ENCODE data around the gene FBXW4.
A peak's percentile ranks its signal among the peaks of the same experiment; 100 is the strongest.
"Not testable (repeated sequence)": the region's sequence is repeated elsewhere in the genome, so short reads cannot be mapped to it uniquely, and the experiment has no call there.

The FBXW4 gene

GRCh38 chr10:101617824-101618568 is 77.0 kb downstream of the FBXW4 start:
- DNase-seq (ENCODE audit: low read depth in 3 of 3, low spot score in 1 of 3) = no peak

DNA sequence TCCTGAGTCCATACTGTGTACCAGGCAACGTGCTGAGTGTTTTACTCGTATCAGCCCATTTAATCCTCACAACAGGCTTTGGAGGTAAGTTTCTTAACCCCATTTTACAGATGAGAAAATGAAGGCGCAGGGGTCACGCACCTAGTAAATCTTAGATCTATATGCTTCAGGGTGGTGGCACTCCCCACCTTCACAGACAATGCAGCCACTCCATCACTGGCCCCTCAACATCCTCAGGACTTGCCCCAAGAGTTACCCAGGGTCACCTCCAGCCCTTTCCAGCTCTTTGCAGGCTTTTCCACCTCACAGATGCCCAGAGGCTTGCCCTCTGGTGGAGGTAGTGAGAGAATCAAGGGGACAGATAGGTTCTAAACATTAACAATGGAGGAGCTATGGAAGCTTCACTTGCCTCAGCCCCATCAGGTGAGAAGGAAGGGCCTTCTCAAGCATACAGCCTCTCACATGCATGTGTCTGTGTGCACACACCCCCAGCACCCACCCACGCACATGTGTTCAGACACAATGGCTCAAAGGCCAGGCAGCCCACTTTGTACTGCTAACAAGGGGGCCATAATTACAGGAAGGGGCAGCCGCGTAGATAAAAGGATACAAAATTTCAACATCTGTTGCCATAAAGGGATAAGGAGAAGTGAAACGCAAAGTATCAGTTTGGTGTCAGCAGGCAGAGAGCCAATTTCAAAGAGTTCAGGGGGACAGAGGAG is 77.7 kb downstream of the FBXW4 start:
- DNase-seq (ENCODE audit: low read depth in 3 of 3, low spot score in 1 of 3) = no peak

- no peak for DNase-seq (ENCODE audit: low read depth in 3 of 3, low spot score in 1 of 3)
These were observed 78.4 kb downstream of the FBXW4 start for GRCh38 chr10:101616415-101617101.

- DNase-seq (ENCODE audit: low read depth in 3 of 3, low spot score in 1 of 3) = no peak
These were observed 79.3 kb downstream of the FBXW4 start for GRCh38 chr10:101615525-101616116.

DNA sequence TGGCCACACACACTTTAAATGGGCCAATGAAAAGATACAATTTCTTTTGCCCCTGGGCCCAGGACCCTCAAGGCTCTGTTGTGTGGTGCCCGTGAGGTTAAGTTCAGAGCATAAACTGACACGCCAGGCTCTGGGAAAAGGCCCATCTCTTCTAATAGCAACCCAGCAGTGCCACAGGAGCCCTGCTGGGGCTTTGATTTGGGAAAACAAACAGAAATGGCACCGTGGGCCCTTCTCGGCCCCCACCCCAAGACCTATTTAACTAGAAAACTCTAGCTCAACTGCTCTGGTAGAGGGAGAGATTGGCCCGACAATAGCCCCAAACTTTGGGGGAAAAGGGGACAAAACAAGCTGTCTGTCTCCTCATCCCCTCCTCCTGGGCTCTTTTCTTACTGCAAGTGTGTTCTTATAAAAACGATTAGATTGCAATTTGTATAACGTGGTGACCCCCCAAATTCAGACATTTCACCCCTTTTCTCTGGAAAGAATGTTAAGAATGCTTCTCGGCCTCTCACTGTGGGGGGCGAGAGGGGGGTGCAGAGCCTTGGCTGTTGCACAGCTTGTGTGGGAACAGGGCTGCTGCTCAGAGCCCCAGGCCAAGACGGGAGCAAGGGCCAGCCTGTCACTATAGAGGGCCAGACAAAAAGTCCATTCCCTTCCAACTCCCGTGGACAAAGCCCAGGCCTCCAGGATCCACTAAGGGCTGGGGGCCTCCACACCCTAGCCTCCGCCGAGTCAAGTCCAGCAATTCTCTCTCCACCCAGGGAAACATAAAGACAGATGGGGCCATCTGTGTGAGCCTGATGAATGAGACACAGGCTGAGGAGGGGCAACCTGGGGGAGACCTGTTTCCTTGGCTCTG is 80.1 kb downstream of the FBXW4 start:
- no peak for DNase-seq (ENCODE audit: low read depth in 3 of 3, low spot score in 1 of 3)

DNA sequence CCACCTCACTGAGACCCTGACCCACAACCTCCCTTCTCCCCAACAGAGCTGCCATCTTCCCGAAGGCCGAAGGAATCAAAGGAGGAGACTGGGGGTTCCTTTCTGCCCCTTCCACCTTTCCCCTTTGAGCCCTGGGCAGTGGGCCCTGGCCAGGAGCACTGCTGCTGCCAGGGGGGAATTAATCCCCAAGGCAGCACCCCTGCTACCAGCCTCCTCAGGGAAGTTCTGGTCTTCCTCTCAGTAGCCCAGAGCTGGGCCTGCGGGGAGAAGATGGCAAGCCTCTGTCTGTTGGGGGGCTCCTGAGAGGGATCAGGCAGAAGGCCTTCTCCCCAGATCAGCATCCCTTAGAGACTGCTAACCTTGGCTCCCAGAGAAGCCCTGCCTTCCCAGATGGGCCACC is 81.3 kb downstream of the FBXW4 start:
- no peak for DNase-seq (ENCODE audit: low read depth in 3 of 3, low spot score in 1 of 3)

GRCh38 chr10:101612872-101613271 is 82.1 kb downstream of the FBXW4 start:
- DNase-seq (ENCODE audit: low read depth in 3 of 3, low spot score in 1 of 3) = no peak

GRCh38 chr10:101612086-101612485 is 82.9 kb downstream of the FBXW4 start:
- DNase-seq (ENCODE audit: low read depth in 3 of 3, low spot score in 1 of 3) = no peak

DNA sequence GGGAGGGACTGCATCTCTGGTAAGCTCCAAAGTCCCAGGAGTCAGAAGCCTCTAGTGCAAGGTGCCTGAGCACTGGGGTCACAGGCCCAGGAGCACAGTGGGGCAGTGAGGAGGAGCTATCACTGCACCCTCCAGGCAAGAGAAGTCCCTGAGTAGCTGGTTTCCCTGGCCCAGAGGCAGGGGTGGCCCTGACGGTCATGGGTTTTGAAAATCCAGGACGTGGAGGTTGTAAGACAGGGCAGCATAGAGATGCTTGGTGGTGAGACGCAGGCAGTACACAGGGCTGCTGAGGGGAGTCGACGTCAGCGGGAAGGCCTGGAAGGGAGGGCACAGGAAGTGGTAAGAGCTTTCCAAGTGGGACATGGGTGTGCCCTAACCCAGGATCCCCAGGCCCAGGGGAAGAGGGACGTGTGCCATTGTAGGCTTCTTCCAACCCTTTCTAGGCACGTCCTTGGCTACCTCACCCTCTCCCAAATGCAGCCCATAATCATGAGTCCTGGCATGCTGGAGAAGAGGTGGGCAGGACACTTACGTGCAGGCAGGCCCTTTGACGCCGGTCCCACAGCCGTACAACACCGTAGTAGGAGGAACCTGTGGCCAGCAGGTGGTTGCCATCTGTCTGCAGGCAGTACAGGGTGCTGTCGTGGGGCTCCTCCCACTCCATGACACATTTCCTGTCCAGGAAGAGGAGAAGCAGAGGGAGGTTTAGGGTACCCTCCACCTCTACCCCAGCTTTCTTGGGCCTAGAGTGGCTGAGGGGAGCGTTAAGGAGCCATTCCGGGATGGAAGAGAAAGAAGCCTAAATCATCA is 83.7 kb downstream of the FBXW4 start:
- no peak for DNase-seq (ENCODE audit: low read depth in 3 of 3, low spot score in 1 of 3)

GRCh38 chr10:101609481-101609880 is 85.5 kb downstream of the FBXW4 start:
- DNase-seq (ENCODE audit: low read depth in 3 of 3, low spot score in 1 of 3) = no peak

DNA sequence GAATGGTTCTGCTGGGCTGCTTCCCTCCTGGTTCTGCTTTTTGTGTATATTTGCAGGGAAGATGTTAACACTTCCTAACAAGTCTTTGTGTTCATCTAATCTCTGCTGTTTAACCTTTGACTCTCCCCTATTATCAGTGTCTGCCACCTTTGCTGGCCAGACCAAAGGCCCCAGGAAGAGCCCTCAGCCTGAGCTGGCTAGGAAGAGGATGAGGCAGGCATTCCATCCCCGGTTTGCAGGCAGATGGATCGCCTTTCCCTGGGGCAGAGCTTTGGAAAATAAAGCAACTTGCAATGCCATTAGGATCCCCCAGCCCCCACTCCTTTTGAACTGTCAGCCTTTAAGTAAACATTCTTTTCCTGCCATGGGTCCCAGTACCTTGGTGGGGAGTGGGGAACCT is 87.8 kb downstream of the FBXW4 start:
- no peak for DNase-seq (ENCODE audit: low read depth in 3 of 3, low spot score in 1 of 3)

DNA sequence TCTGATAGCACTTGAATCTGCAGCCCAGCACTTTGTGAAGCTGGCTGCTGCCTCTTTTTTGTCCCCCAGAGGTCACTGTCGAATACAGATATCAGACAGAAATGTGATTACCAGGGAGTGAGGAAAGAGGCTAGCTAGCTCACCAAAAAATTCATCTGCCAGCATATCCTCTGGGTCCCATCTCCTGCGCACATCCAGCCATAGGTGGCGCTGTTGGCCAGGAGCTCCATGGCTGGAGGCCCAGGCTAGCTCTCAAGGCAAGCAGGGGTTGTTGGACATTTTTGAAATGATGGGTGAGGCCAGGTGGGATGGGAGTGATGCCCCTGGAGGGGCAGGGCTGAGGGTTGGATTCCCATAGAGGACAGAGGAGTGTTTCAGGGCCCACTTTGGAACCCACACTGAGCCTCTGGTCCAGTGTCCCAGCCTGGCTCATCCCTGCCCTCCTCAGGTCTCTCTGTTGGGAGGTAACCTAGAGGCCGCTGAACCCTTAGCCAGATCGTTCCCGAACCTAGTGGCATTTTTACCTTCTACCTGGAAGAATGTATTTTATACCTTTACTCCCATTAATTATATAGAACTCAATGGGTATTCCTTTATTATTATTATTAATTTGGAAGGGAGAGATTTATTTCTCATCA is 92.1 kb downstream of the FBXW4 start:
- peak in 1 of 3 donors; percentile 53 for DNase-seq (ENCODE audit: low read depth in 3 of 3, low spot score in 1 of 3)

GRCh38 chr10:101601541-101601940 is 93.4 kb downstream of the FBXW4 start:
- no peak for DNase-seq (ENCODE audit: low read depth in 3 of 3, low spot score in 1 of 3)

GRCh38 chr10:101597091-101597900 is 97.7 kb downstream of the FBXW4 start:
- DNase-seq (ENCODE audit: low read depth in 3 of 3, low spot score in 1 of 3) = no peak

DNA sequence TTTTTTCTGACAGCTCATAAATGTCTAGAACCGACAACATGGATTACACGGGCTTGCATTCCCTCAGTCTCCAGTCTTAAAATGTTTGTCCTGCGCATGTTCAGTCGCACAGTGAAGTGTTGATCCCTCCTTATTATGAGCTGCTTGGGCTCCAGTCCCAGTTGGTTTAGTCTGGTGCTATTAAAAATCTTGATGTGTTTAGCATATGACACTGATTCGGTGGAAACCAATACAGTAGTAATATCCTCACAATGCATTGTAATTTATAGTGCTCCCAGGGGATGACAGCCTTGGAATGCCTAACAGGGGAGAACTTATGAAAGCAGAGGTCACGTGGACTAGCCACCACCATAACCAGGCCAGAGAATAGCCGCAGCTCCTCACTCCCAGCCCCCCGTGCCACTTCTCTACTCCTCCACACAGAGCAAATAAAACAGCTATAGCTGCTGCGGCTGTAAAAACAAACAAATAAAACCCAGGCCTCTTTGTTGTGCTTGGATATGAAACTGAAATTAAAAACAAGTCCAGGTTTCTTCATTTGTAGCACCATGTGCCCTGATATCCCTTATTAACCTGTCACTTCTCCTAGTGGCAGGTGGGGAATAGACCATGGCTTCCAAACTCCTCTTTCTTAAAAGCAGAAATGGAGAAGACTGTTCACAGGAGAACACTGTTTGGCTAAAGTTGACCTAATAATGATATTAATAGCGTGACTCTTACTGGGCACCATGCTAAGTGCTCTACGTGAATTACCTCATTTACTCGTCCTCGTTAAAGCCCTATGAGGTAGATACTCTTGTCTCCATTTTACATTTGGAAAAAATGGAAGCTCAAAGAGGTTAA is 99.2 kb downstream of the FBXW4 start:
- no peak for DNase-seq (ENCODE audit: low read depth in 3 of 3, low spot score in 1 of 3)

- DNase-seq (ENCODE audit: low read depth in 3 of 3, low spot score in 1 of 3) = not testable (repeated sequence)
These were observed 101.6 kb downstream of the FBXW4 start for GRCh38 chr10:101593331-101593730.

DNA sequence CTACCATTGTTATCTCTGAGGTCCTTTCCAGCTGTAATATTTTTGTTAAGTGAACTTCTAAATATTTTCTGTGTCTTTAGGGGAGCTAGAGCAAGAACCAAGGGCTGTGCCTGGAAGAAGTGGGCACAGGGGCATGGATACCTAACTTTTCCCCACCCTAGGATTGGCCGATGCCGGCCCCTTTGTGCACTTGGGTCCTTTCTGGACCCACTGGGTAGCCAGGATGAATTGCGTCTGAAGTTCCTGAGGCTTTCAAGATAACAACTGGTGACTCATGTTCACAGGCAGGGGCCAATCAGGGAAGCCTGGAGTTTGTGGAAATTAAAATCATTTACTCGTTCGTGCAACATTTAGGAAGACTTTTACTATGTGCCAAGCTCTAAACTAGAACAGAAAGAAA is 106.1 kb downstream of the FBXW4 start:
- no peak for DNase-seq (ENCODE audit: low read depth in 3 of 3, low spot score in 1 of 3)

All from stimulated activated CD4-positive, alpha-beta T cell treated with anti-CD3 and anti-CD28 coated beads, TNF-alpha, amount 100 ng/mL, for 1 hour (primary cell).